Cardiac muscle cell (in vitro differentiated cells and primary cell): ENCODE results near the gene PCYT1B. TPM values are rescaled to one million over a fixed set of nuclear protein-coding genes. Genes with fewer than 3 reads are reported as not detected.

ENCODE experiments used
- DNase-seq, 2 donors: peaks; one replicate each; pipeline versions ENCODE4 v3.0.0 to v3.0.0-alpha.2; 2010 to 2017; ENCODE audit warnings: low read depth in 1 of 2, low spot score in 1 of 2
- H3K27ac ChIP-seq: fragments of 200-600 bp; sonication (generic); 2 replicates; pipeline ENCODE4 v1.5.1; 2016
- H3K27me3 ChIP-seq: fragments of 200-600 bp; sonication (generic); 2 replicates; pipeline ENCODE4 v1.6.0; 2016; ENCODE audit warnings: control low read depth
- H3K36me3 ChIP-seq: fragments of 200-600 bp; sonication (generic); 2 replicates; pipeline ENCODE4 v1.5.1; 2016; ENCODE audit warnings: control low read depth
- H3K4me1 ChIP-seq: fragments of 200-600 bp; sonication (generic); 2 replicates; pipeline ENCODE4 v1.8.1; 2017; ENCODE audit warnings: low read depth, mild to moderate bottlenecking, mixed run types
- H3K4me3 ChIP-seq: fragments of 200-600 bp; sonication (generic); 2 replicates; pipeline ENCODE4 v1.5.1; 2016; ENCODE audit warnings: mild to moderate bottlenecking
- H3K9me3 ChIP-seq: fragments of 200-600 bp; sonication (generic); 2 replicates; pipeline ENCODE4 v1.5.1; 2017; ENCODE audit warnings: low read depth, mild to moderate bottlenecking, control low read depth
- polyA plus RNA-seq: library from polyadenylated mRNA; unstranded; fragments of >200 nt; fragmentation: Nextera tagmentation; extraction: Ambion mirVana; gene quantifications from 2 replicates; pipeline ENCODE4 v1.2.1, GENCODE V29; 2016
- total RNA-seq: library from RNA; depleted of rRNA; stranded (reverse); fragments of >200 nt; gene quantifications from 2 replicates; pipeline ENCODE4 v1.2.3, GENCODE V29; 2016
- TF ChIP-seq, protein P1 (sequence below): IDR thresholded peaks from 2 replicates; pipeline ENCODE4 v1.5.1; 2012; ENCODE audit warnings: low read depth, mild to moderate bottlenecking, low read length

The PCYT1B gene
- total and polyA plus RNA-seq, 2 experiments from 2014 or later = 25.5 to 37.4 TPM

DNA sequence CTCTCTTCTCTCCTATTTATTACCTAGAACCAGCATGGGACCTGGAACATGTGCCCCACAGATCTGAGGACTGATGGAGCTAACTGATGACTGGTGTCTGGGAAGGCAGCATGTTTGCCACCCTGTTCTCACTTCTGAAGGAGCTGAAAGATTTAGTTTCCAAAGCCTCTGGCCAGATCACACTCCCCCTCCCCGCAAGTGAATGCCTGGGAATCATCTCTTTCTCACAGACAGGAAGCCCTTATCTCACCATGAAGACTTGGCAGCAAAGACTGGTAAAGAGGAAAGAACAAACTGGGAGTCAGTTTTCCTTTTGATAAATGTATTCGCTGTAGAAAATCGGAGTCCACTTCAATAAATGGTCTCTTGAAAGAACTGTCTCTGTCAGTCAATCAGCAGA, 21.0 kb upstream of the PCYT1B start:
- Histone ChIP-seq H3K27ac (peak overlapping the region; percentile 89), H3K27me3 (no peaks in the 10 kb centered on the region), H3K36me3 (no peaks in the 10 kb centered on the region), H3K9me3 (no peaks in the 10 kb centered on the region), H3K4me1 (peaks cover 25% of the 10 kb centered on the region), H3K4me3 (no peak overlapping the region)
- peak; percentile 72 to 74 for DNase-seq
- TF ChIP-seq, protein P1, sequence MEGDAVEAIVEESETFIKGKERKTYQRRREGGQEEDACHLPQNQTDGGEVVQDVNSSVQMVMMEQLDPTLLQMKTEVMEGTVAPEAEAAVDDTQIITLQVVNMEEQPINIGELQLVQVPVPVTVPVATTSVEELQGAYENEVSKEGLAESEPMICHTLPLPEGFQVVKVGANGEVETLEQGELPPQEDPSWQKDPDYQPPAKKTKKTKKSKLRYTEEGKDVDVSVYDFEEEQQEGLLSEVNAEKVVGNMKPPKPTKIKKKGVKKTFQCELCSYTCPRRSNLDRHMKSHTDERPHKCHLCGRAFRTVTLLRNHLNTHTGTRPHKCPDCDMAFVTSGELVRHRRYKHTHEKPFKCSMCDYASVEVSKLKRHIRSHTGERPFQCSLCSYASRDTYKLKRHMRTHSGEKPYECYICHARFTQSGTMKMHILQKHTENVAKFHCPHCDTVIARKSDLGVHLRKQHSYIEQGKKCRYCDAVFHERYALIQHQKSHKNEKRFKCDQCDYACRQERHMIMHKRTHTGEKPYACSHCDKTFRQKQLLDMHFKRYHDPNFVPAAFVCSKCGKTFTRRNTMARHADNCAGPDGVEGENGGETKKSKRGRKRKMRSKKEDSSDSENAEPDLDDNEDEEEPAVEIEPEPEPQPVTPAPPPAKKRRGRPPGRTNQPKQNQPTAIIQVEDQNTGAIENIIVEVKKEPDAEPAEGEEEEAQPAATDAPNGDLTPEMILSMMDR = no peak

DNA sequence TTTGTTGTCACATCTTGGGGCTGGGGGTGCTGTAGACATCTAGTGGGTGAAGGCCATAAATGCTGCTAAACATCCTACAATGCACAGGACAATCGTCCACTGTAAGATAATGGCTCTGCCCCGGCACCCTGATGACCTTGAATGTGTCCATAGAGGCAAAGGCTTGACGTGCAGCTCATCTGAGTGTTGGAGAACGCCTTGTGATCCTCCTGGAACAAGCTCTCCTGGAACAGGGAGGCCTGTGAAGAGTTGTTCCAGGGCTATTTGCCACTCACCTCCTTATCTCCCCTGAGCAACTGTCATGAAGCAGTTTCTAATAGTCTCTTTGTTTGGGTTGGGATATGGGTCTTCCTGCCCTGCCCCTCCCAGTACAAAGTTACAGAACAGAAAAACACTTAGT, 15.2 kb upstream of the PCYT1B start:
- H3K4me3 ChIP-seq = no peak overlapping the region
- no peaks in the 10 kb centered on the region for H3K27me3 ChIP-seq
- DNase-seq = no peak
- H3K27ac ChIP-seq = no peak overlapping the region
- no peaks in the 10 kb centered on the region for H3K9me3 ChIP-seq
- TF ChIP-seq, protein P1 = no peak
- no peaks in the 10 kb centered on the region for H3K36me3 ChIP-seq
- no peaks in the 10 kb centered on the region for H3K4me1 ChIP-seq

DNA sequence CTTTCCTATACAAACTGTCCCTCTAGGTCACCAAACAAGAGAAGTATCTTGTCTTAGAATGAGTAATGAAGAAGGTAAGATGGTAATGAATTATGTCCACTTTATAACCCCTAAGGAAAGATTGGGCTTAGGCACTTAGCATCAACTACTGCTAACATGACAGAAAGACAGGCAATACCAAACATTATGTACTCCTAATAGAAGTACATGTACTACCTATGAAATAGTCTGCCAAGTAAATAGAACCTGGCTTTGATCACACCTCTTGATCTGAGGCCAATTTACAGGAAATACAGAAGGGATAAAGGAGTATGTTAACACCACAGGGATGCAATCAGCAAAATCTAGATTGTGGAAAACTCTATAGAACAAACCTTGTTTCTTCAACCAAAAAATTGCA, 14.1 kb upstream of the PCYT1B start:
- Histone ChIP-seq H3K4me3 (no peak overlapping the region), H3K36me3 (no peaks in the 10 kb centered on the region), H3K27ac (no peak overlapping the region), H3K27me3 (no peaks in the 10 kb centered on the region), H3K4me1 (no peaks in the 10 kb centered on the region), H3K9me3 (no peaks in the 10 kb centered on the region)
- TF ChIP-seq, protein P1 = no peak
- no peak for DNase-seq

DNA sequence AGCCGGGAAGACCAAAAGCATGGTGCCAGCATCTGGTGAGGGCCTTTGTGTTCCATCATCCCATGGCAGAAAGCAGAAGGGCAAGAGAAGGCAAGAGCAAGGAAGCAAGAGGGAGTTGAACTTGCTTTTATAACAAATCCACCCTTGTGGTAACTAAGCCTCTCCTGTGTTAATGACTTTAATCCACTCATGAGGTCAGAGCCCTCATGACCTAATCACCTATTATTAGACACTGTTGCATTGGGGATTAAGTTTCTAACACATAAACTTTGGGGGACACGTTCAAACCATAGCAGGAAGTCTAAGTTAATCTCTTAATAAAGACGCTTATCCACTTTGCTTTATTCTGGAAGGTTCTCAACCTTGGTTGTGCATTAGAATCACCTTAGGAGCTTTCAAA, 12.5 kb upstream of the PCYT1B start:
- no peaks in the 10 kb centered on the region for H3K27me3 ChIP-seq
- no peaks in the 10 kb centered on the region for H3K9me3 ChIP-seq
- no peak for DNase-seq
- TF ChIP-seq, protein P1 = no peak
- H3K4me1 ChIP-seq = no peaks in the 10 kb centered on the region
- H3K4me3 ChIP-seq = no peak overlapping the region
- H3K27ac ChIP-seq = no peak overlapping the region
- H3K36me3 ChIP-seq = no peaks in the 10 kb centered on the region

DNA sequence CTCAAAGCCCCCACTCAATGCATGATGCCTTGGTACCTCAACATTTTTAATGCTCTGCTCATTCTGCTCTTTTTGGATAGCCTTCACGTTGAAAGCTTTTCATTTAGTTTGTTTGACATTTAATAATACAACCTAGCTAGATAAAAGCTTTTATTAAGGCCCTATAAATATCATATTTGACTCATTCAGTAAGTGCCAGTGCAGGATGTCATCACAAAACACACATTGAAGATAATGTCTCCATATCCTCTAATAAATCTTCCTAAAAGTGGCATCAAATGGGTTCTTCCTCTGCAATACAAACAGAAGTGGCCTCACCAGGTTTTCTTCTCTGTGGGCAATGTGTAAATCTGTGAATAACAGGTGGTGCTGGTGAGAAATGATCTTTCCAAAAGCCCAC, 12.0 kb upstream of the PCYT1B start:
- Histone ChIP-seq H3K27me3 (no peaks in the 10 kb centered on the region), H3K36me3 (no peaks in the 10 kb centered on the region), H3K9me3 (no peaks in the 10 kb centered on the region), H3K27ac (no peak overlapping the region), H3K4me3 (no peak overlapping the region), H3K4me1 (no peaks in the 10 kb centered on the region)
- TF ChIP-seq, protein P1 = no peak
- no peak for DNase-seq

DNA sequence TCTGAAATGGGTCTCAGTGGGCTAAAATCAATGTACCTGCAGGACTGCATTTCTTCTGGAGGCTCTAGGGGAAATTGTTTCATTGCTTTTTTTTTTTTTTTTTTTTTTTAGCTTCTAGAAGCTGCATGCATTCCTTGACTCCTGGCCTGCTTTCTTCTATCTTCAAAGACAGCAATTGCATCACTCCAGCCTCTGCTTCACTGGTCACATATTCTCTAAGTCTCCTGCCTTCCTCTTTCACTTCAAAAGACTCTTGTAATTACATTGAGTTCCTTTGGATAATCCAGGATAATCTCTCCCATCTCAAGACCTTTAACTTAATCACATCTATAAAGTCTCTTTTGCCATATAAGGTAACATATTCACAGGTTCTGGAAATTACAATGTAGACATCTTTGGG, 11.3 kb upstream of the PCYT1B start:
- no peaks in the 10 kb centered on the region for H3K27me3 ChIP-seq
- TF ChIP-seq, protein P1 = no peak
- H3K4me1 ChIP-seq = no peaks in the 10 kb centered on the region
- no peak overlapping the region for H3K27ac ChIP-seq
- DNase-seq = peak in 1 of 2 donors; percentile 52
- no peak overlapping the region for H3K4me3 ChIP-seq
- H3K36me3 ChIP-seq = no peaks in the 10 kb centered on the region
- H3K9me3 ChIP-seq = no peaks in the 10 kb centered on the region
